Nephron progenitor cell (in vitro differentiated cells): ENCODE results near the gene CFAP74.
"Not testable (repeated sequence)": the region's sequence is repeated elsewhere in the genome, so short reads cannot be mapped to it uniquely, and the experiment has no call there.

Experiments used
- DNase-seq: peaks from one replicate; pipeline ENCODE4 v3.0.0; 2021
- H3K27ac Mint-ChIP-seq: 2 replicates; pipeline ENCODE4 v1.8.0; 2021; ENCODE audit warnings: mild to moderate bottlenecking, moderate library complexity, mixed read lengths
- H3K27me3 Mint-ChIP-seq: 2 replicates; pipeline ENCODE4 v1.8.0; 2021; ENCODE audit warnings: mild to moderate bottlenecking, low read depth, mixed read lengths; ENCODE audit not compliant: poor library complexity
- H3K36me3 Mint-ChIP-seq: 2 replicates; pipeline ENCODE4 v1.8.0; 2021; ENCODE audit warnings: low read depth, mixed read lengths
- H3K4me1 Mint-ChIP-seq: 2 replicates; pipeline ENCODE4 v1.8.0; 2021; ENCODE audit warnings: mixed read lengths
- H3K4me3 Mint-ChIP-seq: 2 replicates; pipeline ENCODE4 v1.8.0; 2021; ENCODE audit warnings: mild to moderate bottlenecking, moderate library complexity, mixed read lengths
- H3K9me3 Mint-ChIP-seq: 2 replicates; pipeline ENCODE4 v1.8.0; 2021; ENCODE audit warnings: mild to moderate bottlenecking, moderate library complexity, mixed read lengths
- CTCF ChIP-seq: fragments of 200-600 bp; sonication (generic); IDR thresholded peaks from 2 replicates; pipeline ENCODE4 v1.5.0; 2021; ENCODE audit warnings: antibody characterized with exemption

CFAP74 gene

GRCh38 chr1:1979482-1980165 lies 24.0 kb downstream of the CFAP74 start:
- no peak for TF ChIP-seq CTCF
- Mint-ChIP-seq H3K36me3 (no peaks in the 10 kb centered on the region), H3K4me3 (no peak overlapping the region), H3K27ac (no peak overlapping the region), H3K27me3 (peaks cover 27% of the 10 kb centered on the region), H3K9me3 (peaks cover 28% of the 10 kb centered on the region), H3K4me1 (peaks cover 18% of the 10 kb centered on the region)
- no peak for DNase-seq

GRCh38 chr1:1978690-1979481 lies 24.7 kb downstream of the CFAP74 start:
- H3K4me3 Mint-ChIP-seq, H3K27ac Mint-ChIP-seq: not testable (repeated sequence)

GRCh38 chr1:1978108-1978507 lies 25.5 kb downstream of the CFAP74 start:
- Mint-ChIP-seq H3K9me3 (peaks cover 28% of the 10 kb centered on the region), H3K27ac (no peak overlapping the region), H3K4me1 (peaks cover 19% of the 10 kb centered on the region), H3K4me3 (no peak overlapping the region), H3K36me3 (no peaks in the 10 kb centered on the region), H3K27me3 (peaks cover 33% of the 10 kb centered on the region)
- no peak for DNase-seq
- no peak for TF ChIP-seq CTCF

More at GRCh38 chr1:1978690-1979481, 24.7 kb downstream of the CFAP74 start:
- Mint-ChIP-seq H3K4me1 (peaks cover 13% of the 10 kb centered on the region), H3K27me3 (peaks cover 30% of the 10 kb centered on the region), H3K9me3 (peaks cover 28% of the 10 kb centered on the region)
- not testable (repeated sequence) for H3K36me3 Mint-ChIP-seq, DNase-seq

GRCh38 chr1:1976031-1976430 lies 27.6 kb downstream of the CFAP74 start:
- H3K36me3 Mint-ChIP-seq: no peaks in the 10 kb centered on the region
- H3K4me3 Mint-ChIP-seq: no peak overlapping the region
- no peak for DNase-seq
- H3K27ac Mint-ChIP-seq: no peak overlapping the region
- H3K4me1 Mint-ChIP-seq: peaks cover 19% of the 10 kb centered on the region
- no peak for TF ChIP-seq CTCF
- H3K27me3 Mint-ChIP-seq: peaks cover 32% of the 10 kb centered on the region
- peaks cover 27% of the 10 kb centered on the region for H3K9me3 Mint-ChIP-seq

- no peak overlapping the region for H3K27ac Mint-ChIP-seq
Measured at GRCh38 chr1:1975535-1975934, 28.1 kb downstream of the CFAP74 start.

More at GRCh38 chr1:1975535-1975934, 28.1 kb downstream of the CFAP74 start:
- no peaks in the 10 kb centered on the region for H3K36me3 Mint-ChIP-seq
- peaks cover 32% of the 10 kb centered on the region for H3K27me3 Mint-ChIP-seq
- peaks cover 19% of the 10 kb centered on the region for H3K4me1 Mint-ChIP-seq
- H3K9me3 Mint-ChIP-seq: peaks cover 25% of the 10 kb centered on the region
- no peak for TF ChIP-seq CTCF
- no peak for DNase-seq
- H3K4me3 Mint-ChIP-seq: no peak overlapping the region
